GM12875 (cell line): ENCODE data around the gene TCF19.

Source experiments
- H3K4me3 ChIP-seq: one replicate; pipeline ENCODE4 v1.5.1; 2011; ENCODE audit warnings: low read depth, low read length, control low read depth
- TF ChIP-seq, protein P1 (sequence below): IDR thresholded peaks from 2 replicates; pipeline ENCODE4 v1.5.1; 2011; ENCODE audit warnings: low read depth, mild to moderate bottlenecking, control low read depth, inconsistent platforms, low read length, moderate library complexity, borderline replicate concordance; ENCODE audit not compliant: insufficient read depth

Gene TCF19

DNA sequence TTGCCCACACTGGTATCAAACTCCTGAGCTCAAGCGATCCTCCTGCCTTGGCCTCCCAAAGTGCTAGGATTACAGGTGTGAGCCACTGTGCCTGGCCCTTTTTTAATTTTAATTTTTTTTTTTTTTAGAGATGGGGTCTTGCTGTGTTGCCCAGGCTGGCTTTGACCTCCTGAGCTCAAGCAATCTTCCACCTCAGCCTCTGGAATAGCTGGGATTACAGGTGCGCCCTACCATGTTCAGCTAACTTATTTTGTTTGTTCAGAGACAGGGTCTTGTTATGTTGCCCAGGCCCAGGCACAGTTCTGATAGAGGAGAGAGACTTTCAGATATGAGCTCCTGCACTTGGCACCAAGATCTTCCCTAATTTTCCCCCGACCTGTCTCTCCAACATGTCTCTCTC lies 27.6 kb upstream of the TCF19 start:
- TF ChIP-seq, protein P1, sequence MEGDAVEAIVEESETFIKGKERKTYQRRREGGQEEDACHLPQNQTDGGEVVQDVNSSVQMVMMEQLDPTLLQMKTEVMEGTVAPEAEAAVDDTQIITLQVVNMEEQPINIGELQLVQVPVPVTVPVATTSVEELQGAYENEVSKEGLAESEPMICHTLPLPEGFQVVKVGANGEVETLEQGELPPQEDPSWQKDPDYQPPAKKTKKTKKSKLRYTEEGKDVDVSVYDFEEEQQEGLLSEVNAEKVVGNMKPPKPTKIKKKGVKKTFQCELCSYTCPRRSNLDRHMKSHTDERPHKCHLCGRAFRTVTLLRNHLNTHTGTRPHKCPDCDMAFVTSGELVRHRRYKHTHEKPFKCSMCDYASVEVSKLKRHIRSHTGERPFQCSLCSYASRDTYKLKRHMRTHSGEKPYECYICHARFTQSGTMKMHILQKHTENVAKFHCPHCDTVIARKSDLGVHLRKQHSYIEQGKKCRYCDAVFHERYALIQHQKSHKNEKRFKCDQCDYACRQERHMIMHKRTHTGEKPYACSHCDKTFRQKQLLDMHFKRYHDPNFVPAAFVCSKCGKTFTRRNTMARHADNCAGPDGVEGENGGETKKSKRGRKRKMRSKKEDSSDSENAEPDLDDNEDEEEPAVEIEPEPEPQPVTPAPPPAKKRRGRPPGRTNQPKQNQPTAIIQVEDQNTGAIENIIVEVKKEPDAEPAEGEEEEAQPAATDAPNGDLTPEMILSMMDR, result no peak

DNA sequence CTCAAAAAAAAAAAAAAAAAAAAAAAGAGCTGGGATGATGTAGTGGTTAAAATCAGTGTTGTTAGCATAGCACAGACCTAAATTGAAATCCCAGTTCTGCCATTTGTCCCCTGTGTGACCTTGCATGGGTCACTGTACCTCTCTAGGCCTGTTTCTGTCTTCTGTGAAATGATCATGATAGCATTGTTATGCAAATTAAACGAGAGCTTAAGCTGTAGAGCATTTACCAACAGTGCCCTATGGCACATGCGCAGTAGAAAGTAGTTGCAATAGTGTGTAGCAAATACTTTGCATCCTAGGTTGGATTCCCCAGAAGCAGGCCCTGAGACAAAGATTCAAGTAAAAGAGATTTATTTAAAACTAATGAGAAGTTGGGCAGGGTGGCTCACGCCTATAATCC lies 26.8 kb upstream of the TCF19 start:
- no peak overlapping the region for H3K4me3 ChIP-seq
- TF ChIP-seq, protein P1, result no peak

More for the DNA sequence above, 27.6 kb upstream of the TCF19 start:
- H3K4me3 ChIP-seq, result no peak overlapping the region

DNA sequence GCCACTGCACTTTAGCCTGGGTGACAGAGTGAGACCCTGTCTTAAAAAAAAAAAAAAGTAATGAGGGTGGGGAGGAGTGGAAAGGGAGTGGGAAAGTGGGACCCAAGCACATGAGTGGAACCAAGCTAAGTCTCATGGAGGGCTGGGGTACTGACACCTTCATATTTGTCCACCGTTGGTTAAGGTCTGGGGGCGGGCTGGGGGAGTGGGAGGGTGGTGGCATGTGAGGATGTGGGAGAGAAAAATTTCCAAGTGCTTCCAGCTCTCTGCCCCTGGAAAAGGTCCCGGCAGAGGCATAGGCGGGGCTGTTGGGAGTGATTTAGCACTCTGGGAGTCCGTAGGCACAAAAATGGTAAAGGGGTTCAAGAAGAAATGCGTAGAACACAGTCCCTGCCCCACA lies 25.6 kb upstream of the TCF19 start:
- no peak overlapping the region for H3K4me3 ChIP-seq
- TF ChIP-seq, protein P1, result no peak

DNA sequence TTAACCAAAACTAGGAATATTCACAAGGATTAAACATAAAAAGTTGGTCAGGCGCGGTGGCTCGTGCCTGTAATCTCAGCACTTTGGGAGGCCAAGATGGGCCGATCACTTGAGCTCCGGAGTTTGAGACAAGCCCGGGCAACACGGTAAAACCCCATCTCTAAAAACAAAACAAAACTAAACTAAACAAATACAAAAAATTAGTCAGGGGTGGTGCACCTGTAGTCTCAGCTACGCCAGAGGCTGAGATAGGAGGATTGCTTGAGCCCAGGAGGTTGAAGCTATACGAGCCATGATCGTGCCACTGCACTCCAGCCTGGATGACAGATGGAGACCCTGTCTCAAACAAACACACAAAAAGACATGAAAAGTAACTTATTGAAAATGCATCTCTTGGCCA lies 22.7 kb upstream of the TCF19 start:
- TF ChIP-seq, protein P1, result no peak

DNA sequence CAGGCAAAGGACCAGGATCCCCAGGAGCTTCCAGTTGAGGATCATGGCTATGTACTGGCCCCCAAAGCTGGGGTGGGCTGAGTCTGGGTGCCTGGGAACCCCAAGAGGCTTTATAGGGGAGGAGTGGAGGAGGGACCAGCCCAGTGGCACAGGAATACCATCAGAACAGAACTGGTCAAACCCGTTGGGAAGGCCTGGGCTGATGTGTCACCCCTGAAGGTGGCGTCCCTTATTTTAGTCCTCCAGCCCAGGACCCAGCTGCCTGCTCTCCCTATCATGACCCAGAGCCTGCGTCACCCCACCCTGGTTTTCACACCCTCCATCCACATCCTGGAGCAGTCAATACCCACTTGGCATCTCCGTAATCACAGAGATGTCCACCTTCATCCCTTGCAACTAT lies 19.4 kb upstream of the TCF19 start, which contains the start of gene PSORS1C2:
PSORS1C2 (minus strand) TSS at position 85 of the 400 bp plus-strand sequence; CDS start at position 45, 40 bp downstream.
- no peak within 1 kb of the TSS for H3K4me3 ChIP-seq
- TF ChIP-seq, protein P1, result no peak

More for the DNA sequence above, 22.7 kb upstream of the TCF19 start:
- no peak overlapping the region for H3K4me3 ChIP-seq

DNA sequence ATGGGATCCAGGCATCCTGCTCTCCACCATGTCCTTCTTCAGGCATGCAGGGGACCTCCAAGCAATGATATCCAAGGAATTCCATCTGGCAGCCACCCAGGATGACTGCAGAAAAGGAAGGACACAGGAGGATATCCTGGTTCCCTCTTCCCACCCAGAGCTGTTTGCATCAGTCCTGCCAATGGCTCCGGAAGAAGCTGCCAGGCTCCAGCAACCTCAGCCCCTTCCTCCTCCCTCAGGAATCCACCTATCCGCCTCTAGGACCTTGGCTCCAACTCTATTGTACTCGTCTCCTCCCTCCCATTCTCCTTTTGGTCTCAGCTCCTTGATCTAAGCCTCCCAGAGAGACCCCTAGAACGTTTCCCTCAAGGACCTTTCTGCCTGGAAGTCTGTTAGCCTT lies 18.8 kb upstream of the TCF19 start:
- no peak overlapping the region for H3K4me3 ChIP-seq
- TF ChIP-seq, protein P1, result no peak

DNA sequence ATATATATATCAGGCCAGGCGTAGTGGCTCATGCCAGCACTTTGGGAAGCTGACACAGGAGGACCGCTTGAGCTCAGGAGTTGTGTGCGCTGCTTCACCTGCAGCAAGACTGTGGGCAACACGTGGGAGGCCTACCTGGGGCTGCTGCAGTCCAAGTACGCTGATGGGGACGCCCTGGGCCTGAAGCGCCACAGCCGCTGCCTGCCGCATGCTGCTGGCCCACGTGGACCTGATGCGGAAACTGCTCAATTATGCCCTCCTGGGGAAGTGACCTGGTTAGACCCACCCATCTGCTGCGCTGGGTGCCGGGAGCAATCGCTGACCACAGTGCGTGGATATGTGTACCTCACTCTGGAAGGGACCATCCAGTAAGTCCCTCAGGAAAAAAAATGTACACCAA lies 17.7 kb upstream of the TCF19 start:
- TF ChIP-seq, protein P1, result no peak
- no peak overlapping the region for H3K4me3 ChIP-seq
